HG02763 (cell line): Measurements from ENCODE around the gene AOC1.
"Not testable (repeated sequence)": the region's sequence is repeated elsewhere in the genome, so short reads cannot be mapped to it uniquely, and the experiment has no call there.

Experiments
- ATAC-seq: cut with Tn5 transposase; IDR thresholded peaks from one replicate; pipeline ENCODE4 v1.9.1; 2021; ENCODE audit warnings: mild to moderate bottlenecking, moderate library complexity; ENCODE audit not compliant: unreplicated experiment

The AOC1 gene, protein sequence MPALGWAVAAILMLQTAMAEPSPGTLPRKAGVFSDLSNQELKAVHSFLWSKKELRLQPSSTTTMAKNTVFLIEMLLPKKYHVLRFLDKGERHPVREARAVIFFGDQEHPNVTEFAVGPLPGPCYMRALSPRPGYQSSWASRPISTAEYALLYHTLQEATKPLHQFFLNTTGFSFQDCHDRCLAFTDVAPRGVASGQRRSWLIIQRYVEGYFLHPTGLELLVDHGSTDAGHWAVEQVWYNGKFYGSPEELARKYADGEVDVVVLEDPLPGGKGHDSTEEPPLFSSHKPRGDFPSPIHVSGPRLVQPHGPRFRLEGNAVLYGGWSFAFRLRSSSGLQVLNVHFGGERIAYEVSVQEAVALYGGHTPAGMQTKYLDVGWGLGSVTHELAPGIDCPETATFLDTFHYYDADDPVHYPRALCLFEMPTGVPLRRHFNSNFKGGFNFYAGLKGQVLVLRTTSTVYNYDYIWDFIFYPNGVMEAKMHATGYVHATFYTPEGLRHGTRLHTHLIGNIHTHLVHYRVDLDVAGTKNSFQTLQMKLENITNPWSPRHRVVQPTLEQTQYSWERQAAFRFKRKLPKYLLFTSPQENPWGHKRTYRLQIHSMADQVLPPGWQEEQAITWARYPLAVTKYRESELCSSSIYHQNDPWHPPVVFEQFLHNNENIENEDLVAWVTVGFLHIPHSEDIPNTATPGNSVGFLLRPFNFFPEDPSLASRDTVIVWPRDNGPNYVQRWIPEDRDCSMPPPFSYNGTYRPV

DNA sequence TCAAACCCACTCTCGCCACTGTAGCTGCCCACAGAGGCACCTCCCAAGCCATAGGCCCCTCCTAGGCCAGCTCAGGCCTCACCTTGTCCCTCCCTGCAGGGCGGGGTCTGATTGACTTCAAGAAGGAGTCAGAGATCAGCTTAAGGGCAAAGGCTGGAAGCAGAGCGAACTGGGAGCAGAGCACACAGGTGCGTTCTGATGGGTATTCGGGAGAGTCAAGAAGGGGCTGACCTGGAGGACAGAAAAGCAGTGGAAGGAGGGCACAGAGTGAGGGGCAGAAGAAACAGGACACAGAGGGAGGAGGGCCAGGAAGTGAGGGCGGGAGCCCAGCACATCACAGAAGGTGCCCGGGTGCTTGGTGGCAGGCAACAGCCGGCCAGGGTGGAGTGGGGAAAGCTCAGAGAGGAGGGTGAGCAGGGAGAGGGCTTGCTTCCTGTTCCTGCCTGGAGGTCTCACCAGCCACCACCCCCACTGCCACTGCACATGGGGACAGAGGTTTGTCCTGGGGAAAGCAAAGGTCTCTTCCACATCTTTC is at the start of gene AOC1:
Gene AOC1 (plus strand): TSS at position 147 of the 535 bp plus-strand sequence. CDS start 3,954 bp downstream, outside the sequence.
- no peak for ATAC-seq

DNA sequence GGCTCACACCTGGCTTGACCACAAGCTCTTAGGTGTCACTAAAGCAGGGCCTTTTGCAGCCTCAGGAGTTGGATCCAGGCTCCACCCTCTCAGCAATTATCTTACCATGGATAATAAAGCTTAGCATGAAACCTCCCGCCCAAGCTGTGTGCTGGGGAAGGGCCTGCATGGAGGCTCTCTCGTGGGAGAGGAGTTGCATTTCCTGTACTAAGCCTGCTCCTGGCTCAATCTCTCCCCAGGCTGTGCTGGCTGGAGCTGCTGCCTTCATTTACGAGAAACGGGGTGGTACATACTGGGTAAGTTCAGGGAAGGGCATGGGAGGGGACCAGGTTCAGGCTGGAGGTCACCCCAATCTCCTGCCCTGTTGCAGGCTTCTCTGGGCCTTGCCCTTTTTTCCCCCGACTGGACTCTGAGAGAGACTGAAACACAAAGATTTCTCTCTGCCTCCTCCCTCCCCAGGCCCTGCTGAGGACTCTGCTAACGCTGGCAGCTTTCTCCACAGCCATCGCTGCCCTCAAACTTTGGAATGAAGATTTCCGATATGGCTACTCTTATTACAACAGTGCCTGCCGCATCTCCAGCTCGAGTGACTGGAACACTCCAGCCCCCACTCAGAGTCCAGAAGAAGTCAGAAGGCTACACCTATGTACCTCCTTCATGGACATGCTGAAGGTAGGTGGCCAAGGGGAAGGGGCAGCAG is 49.0 kb upstream of the AOC1 start:
- ATAC-seq, result no peak

DNA sequence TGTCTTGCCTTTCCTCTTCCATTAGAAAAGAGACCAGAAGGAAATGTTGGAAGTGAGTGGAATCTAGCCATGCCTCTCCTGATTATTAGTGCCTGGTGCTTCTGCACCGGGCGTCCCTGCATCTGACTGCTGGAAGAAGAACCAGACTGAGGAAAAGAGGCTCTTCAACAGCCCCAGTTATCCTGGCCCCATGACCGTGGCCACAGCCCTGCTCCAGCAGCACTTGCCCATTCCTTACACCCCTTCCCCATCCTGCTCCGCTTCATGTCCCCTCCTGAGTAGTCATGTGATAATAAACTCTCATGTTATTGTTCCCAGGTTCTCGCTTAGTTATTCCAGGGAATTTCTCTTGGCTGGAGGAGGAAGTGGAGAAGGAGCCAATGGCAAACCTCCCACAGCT is 47.5 kb upstream of the AOC1 start:
- ATAC-seq, result no peak

DNA sequence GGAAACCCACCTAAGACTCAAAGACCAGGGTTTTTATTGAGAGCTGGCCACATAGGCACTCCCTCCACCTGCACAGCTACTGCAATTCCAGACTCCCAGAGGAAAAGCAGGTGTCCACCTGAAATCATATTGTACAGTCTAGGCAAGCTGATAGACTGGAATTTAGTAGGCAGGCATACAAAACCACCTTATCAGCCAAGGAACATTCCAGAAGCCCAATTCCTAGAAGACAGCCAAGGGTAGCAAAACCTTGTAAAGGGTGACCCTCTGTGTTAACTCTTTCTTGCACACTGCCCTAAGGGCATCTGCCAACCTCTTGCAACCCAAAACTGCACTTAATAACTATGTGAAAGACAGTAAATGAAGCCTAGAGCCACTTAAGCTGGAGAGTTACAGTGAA is 46.5 kb upstream of the AOC1 start:
- no peak for ATAC-seq

DNA sequence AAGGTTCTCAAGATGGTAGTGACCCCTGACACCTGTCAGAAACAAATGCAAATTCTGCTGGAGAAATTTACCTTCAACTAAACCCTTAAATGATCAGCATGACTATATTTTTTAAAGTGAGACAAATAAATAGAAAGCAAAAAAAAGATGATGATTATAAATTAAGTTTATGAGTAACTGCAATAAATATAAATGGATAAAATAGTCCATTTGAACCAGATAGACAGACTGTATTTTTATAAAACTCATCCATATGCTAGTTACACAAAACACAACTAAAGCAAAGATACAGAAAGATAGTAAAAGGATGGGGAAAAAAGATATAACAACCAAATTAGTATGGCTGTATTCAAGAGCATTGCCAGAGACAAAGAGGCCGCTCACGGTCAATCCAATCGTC is 45.9 kb upstream of the AOC1 start:
- no peak for ATAC-seq

DNA sequence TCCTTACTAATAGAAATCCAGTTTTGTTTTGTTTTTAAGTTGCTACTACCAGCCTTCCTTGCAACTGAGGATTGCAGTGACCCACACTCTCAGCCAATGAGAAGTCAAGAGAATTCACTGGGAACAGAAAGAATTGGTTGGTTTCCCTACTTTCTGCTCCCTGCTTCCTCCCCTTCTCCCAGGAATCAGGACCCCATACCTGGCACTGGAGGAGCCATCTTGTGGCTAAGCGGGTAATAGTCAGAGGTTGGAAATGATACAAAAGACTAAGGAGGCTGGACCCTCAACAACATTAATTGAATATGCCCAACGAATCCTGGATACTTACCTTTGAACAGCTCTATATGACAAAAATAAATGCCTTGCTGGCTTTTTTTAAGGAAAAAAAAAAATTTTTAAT is 45.5 kb upstream of the AOC1 start:
- ATAC-seq, result no peak

DNA sequence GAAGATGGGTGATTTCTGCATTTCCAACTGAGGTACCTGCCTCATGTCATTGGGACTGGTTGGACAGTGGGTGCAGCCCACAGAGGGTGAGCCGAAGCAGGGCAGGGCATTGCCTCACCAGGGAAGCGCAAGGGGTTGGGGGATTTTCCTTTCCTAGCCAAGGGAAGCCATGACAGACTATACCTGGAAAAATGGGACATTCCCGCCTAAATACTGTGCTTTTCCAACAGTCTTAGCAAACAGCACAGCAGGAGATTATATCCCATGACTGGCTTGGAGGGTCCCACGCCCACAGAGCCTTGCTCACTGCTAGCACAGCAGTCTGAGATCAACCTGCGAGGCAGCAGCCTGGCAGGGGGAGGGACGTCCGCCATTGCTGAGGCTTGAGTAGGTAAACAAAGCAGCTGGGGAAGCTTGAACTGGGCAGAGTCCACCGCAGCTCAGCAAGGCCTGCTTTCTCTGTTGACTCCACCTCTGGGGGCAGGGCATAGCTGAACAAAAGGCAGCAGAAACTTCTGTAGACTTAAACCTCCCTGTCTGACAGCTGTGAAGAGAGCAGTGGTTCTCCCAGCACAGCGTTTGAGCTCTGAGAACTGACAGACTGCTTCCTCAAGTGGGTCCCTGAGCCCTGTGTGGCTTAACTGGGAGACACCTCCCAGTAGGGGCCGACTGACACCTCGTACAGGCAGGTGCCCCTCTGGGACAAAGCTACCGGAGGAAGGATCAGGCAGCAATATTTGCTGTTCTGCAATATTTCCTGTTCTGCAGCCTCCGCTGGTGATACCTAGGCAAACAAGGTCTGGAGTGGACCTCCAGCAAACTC is 44.5 kb upstream of the AOC1 start:
- not testable (repeated sequence) for ATAC-seq

DNA sequence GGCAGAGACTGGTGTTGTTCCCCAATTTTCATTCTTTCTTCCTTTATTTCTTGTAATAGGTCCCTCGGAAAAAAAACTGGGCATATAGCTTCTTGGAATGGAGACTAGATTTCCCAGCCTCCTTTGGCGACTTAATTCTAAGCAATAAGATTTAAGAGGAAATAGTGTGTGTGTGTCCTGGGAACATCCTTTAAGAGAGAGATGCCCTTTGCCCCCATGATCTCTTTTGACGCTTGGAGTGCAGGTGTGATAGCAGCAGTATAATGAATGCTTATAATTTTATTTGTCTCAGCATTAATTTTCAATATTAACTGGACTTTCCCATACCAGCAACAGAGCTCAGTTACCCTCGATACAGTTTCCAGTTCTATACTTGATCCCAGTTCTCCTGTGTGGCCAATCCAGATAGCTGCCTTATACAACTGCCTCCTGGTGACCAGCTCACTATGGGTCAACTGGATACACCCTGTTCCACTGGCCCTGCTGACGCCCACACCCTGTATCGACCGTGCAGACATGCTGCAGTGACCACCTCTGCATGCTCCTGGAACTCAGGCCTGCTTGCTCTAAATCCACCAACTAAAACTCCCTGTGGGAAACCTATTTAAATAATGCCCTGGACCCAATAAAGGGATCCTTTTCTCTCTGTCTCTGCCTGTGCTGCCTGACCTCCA is 37.9 kb upstream of the AOC1 start:
- no peak for ATAC-seq

DNA sequence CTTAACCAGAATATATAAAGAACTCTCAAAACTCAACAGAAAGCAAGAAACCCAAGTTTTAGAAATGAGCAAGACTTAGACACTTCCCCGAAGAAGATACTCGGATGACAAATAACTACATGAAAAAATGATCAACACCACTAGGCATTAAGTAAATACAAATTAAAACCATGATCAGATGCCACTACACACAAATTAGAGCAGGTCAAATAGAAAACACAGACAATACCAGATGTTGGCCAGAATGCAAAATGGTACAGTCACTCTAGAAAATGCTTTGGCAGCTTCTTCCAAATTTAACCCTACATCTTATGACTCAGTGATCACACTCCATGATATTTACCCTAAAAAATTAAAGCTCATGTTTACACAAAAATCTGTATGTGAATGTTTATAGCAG is 33.3 kb upstream of the AOC1 start:
- ATAC-seq, result no peak

DNA sequence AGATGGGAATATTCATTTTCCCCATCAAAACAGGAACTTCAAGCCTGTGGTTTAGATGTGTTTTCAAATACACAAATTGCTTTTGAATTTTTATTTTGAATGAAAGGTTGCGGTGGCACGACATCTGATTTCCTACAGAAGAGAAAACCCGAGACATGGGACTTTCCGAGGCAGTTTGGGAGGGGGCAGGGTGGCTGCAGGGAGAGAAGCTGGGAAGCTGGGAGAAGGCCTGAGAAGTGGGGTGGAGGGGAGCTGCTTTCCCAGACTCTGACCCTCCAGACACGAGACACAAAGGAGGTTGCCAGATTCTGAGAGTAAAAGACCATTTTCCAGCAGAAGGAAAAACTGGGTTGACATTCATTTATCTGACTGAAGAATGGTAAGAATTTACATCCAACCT is 32.2 kb upstream of the AOC1 start:
- no peak for ATAC-seq

DNA sequence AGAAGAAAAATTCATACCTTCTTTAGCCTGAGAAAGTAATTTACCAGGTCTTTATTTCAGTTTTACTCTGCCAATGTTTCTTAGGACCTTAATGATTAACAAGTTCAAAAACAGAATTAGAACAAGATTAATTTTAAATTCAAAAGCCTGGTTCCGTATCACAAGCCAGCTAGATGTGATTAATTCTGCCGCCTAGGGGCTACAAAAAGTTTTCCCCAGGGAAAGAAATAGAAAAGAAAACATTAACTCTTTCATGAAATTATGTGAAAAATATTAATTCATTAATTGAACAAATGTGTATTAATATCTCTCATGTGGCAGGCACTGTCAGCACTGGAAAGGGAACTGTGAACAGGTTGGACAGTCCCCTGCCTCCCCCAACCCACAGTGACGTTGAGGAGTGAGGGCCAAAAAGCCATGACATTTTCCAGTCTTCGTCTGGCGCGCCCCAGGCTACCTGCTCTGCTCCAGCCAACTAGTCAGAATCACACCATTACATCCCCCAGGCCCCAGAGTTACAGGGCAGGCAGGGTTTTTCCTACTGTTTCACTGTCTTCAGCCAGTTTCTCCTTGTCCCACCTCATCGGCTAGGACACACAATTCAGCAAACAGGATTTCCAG is 31.6 kb upstream of the AOC1 start:
- ATAC-seq, result no peak

DNA sequence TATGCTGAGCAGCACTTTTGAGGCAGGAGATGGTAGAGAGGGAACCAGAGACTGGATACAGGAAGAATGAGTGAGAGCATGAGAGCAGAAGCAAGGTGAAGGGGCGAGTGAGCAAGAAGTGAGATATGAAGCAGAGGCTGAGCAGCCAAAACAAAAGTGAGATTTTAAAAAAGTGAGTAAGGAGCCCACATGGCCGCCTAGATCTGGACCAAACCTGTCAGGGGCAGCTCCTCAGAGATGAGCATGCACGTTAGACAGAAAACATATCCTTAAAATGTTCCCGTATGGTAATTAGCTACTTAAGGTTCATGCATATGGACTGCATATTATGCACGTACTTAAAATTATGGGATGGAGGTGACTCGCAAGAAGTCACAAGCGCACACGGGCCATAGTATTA is 29.3 kb upstream of the AOC1 start:
- ATAC-seq, result no peak

DNA sequence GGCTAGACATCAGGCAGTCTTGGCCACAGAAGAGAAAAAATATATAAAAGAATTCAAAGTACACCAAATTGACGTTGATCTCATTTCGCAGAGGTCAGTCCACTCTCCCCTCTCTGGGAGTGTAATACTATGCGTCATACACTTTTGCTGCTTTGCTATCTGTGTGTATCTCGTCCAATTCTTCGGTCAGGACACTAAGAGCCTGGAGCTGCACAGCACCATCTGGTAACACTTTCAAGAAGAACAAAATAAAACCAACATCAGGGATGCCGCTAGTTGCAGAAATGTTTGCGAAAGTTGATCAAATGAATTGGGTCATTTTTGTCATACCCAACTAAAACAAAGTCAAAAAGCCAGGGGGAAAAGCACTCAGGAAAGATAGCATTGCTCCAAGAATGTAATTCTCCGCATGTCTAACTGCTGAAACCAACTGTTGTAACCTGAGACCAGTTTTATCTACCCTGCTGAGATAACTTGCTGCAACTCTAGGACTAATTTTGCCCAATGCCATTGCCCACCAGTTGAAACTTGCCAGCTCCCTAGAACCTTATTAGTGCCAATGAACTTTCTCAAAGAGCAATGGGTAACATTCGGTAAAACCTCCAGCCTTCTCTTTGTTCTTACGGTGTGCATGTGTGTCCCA is 28.7 kb upstream of the AOC1 start:
- ATAC-seq, result no peak

DNA sequence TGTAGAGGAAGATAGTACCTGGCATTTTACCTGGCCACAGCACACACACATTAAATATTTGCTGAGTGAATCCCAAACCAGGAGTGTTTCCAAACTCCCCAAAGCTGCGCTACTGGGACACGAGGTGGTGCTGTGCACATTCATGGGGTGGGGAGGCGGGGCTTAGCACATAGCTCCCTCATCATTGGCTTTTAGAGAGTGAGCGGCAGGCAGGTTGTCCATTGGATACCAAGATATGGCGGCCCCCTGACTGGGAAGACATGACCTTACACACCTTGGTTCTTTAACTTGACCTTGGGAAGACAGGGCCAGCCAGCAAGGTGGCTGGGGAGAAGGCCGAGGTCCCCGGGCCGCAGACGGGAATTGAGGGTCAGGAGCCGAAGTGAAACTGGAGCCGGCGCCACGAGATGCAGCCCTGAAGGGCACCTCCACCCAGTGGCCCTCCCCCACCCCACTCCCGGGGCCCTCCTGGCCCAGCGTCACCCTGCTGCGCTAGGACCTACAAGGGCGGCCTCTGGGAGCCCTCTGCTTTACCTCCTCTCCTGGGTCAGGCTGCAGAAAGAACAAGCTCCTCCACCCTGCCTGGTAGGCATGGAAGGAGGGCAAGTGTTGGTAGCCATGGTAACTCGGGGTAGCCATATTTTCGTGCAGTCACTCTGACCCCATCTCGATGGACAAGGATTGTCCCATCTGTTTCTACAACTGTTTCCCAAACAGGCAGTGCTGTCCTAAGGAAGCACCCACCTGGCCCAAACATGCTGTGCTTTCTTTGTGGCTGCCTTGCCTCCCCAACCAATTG is 27.7 kb upstream of the AOC1 start:
- ATAC-seq, result no peak

DNA sequence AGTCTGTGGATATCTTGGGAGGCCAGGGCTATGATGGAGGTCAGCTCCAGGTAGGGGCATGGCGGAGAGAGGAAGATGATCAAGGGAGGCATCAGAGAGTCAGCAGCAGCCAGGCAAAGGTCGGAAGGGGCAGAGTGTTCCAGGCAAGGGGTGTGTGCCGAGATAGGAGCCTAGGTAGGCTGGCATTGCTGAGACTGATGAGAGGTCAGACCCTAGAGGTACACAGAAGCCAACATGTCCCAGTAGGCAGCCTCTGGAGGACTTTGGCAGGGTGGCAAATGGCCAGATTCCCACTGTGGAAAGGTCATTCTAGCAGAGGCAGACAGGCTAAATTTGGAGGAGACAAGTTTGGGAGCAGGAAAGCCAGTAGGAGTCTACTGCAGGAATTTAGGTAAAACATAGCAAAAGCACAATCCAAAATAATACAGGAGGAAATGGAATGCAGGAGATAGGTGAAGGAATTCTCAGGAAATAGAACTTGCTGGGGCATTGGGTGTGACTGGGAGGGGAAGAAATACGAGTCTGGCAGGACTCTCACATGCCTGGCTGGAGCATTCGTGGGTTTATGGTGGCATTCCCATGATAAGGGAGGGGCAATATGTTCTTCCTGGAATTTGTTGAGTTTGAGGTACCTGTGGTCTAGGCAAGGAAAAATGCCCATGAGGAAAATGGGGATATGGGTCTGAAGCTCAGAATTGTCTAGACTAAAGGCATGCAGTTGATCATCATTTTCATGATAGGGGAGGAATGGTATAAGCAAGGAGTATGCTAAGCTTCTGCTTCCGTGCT is 26.1 kb upstream of the AOC1 start:
- ATAC-seq, result no peak

DNA sequence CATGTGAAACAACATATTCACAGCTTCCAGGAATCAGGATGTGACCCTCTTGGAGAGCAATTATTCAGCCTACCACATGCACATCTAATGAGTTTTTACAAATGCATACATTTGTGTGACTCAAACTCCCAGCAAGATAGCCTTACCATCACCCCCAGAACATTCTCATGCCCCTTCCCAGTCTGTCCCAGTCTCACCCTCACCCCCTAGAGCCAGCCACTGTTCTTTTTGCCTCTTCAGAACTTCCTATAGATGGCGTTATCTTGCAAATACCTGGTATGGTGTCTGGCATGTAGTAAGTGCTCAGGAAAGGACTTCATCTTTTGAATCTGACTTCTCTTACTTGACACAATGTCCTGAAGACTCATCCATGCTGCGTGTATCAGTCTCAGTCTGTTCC is 23.9 kb upstream of the AOC1 start:
- no peak for ATAC-seq

DNA sequence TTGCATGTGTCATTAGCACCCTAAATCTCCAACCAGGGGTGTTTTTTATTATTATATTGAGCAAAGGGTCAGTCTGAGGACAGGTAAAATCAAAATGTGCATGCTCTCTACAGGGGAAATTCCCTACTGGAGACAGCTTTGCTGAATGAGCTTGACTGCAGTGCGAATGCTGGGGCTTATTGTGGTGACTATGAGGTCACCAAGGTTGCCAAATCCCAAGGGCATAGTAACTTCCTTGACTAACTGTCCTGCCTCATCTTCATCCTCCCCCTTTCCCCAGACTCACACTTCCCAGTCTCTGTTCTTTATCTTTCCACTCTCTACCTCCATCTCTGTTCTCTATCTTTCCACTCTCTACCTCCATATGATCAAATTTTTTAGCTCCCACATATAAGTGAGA is 22.9 kb upstream of the AOC1 start:
- no peak for ATAC-seq

DNA sequence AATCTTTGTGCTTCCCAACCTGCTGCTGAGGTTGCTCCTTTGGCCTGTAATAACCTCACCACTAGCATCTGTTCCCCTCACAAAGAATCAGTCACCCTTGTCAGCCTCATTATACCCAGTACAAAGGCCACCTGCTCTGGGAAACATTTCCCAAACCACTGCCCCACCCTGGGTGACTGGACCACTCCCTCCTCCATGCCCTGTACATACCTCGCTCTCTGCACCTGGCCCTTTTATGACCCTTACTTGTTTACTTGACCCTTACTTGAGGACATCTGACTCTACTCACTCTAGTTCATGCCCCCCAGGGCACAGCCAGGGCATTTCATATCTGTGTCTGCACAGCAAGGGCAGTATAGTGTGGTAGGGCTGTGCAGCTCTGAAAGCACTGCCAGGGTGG is 21.4 kb upstream of the AOC1 start:
- ATAC-seq, result no peak
